HG02571 (cell line): ENCODE results near the gene PHF11.

Source experiments
- ATAC-seq: cut with Tn5 transposase; IDR thresholded peaks from one replicate; pipeline ENCODE4 v1.9.1; 2021; ENCODE audit warnings: mild to moderate bottlenecking, moderate library complexity; ENCODE audit not compliant: unreplicated experiment

PHF11 gene

DNA sequence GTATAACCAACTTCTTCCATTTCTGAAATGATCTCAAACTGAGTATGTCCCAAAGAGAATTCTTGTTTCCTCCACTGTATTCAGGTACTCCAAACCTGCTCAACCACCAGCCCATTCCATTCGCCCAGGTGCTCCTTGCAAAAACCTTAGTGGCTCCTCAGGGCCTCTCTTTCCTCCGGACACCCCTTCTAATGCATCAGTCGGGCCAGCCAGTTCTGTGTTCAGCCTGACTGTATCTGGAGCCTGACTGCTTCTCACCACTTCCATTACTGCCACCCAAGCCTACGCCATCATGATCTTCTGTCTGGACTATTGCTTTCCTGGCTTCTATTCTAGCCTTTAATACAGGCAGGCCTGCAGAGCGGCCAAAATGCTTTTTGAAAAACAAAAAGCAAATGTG lies 1.5 kb downstream of the PHF11 start:
- no peak for ATAC-seq

DNA sequence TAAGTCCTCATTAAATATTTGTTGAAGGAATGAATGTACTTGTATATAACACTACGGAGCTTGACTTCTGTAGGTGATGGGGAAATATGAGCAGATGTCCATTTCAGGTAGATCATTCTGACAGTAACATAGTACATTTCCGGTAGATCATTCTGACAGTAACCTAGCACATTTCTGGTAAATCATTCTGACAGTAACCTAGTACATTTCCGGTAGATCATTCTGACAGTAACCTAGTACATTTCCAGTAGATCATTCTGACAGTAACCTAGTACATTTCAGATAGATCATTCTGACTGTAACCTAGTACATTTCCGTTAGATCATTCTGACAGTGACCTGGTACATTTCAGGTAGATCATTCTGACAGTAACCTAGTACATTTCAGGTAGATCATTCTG lies 2.5 kb downstream of the PHF11 start:
- no peak for ATAC-seq

DNA sequence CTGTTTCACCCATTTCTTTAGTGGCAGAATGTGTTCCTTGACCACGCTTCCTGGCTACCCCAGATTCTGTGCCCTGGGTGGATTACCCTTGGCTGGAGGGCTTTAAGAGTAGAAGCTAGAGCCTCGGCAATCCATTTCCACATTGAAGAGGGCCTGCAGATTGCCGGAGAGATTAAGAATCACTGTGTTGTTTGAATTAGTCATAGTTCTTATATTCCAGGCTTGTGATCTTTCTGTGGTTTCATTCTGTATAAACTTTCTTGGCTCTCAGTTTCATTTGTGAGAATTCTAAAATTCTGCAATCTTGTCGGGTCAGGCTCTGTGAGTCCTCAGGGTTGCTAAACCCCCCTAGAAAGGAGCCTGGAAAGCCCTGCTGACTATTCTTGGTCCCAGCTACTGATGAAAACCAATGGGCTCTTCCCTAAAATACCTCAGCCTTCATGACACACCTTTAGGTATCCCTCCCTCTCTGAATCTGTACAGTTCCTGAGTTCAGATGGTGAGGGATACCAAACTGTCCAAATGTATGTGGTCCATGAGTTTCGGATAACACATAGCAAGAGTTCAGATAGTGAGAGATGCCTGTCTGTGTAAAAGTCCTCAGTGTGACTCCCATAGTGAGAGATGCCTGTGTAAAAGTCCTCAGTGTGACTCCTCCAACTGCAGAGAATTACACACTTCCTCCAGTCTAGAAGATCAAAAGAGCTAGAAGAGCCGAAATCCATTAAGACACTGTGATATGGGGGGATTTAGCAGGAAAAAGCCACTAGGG lies 4.3 kb downstream of the PHF11 start:
- ATAC-seq = no peak

GRCh38 chr13:49502954-49503353 lies 7.2 kb downstream of the PHF11 start:
- ATAC-seq = no peak

- no peak for ATAC-seq
These were observed 8.2 kb downstream of the PHF11 start for GRCh38 chr13:49503951-49504350.

GRCh38 chr13:49512578-49512977 lies 16.8 kb downstream of the PHF11 start:
- ATAC-seq = no peak

- ATAC-seq = no peak
These were observed 20.7 kb downstream of the PHF11 start for GRCh38 chr13:49516467-49516866.

- ATAC-seq = no peak
These were observed 21.7 kb downstream of the PHF11 start for GRCh38 chr13:49517461-49517860.

- ATAC-seq = no peak
These were observed 25.5 kb downstream of the PHF11 start for GRCh38 chr13:49521224-49521623.

DNA sequence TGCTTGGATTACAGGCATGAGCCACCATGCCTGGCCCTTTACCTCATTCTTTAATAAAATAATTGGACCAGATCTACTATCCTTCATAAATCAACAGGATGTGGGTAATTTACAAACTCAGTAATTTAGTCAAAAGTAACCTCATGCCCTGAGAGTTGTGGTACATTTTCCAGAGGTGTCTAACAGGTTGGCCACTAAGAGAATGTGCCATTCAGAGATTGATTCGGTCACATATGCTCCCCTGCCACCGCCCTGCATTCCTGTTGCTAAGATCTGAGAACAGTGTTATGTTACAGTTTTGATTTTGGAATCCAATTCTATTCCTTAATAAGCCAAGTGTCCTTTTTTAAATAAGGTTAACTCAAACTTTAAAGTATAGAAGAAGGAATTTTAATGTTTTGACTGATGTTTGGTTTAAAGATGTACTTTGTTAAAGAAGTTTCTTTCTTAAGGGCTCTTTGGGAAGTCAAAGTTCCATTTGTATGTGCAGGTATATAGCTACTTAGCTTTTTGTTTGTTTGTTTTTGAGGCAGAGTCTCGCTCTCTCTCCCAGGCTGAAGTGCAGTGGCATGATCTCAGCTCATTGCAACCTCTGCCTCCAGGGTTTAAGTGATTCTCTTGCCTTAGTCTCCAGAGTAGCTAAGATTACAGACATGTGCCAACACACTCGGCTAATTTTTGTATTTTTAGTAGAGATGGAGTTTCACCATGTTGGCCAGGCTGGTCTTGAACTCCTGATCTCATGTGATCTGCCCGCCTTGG lies 29.2 kb downstream of the PHF11 start:
- no peak for ATAC-seq

DNA sequence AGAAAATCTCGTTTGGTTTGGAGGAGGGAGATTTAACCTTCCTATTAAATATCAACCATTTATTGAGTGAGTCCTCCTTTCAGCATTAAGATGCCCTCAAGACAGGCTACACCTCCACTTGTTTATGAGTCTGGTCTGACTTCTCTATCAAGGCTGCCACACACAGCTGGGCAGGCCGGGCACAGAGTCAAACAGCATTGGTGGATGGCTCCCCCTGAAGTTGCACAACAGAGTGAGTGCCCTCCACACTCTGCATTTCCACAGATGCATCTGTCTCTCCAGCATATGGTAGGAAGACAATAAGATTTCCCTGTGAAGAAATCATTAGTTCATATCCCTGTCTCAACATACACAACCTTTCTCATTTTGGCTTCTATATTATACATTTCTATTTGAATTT lies 31.4 kb downstream of the PHF11 start:
- ATAC-seq = no peak

- ATAC-seq = no peak
These were observed 32.4 kb downstream of the PHF11 start for GRCh38 chr13:49528161-49528560.

DNA sequence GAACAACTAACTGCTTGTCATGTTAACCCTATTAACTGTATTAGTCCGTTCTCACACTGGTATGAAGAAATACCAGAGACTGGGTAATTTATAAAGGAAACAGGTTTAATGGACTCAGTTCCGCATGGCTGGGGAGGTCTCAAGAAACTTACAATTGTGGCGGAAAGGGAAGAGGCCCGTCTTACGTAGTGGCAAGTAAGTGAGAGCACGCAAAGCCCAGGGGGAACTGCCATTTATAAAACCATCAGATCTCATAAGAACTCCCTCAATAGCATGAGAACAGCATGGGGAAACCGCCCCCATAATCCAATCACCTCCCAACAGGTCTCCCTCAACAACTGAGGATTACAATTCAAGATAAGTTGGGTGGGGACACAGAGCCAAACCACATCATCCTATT lies 34.7 kb downstream of the PHF11 start:
- no peak for ATAC-seq

DNA sequence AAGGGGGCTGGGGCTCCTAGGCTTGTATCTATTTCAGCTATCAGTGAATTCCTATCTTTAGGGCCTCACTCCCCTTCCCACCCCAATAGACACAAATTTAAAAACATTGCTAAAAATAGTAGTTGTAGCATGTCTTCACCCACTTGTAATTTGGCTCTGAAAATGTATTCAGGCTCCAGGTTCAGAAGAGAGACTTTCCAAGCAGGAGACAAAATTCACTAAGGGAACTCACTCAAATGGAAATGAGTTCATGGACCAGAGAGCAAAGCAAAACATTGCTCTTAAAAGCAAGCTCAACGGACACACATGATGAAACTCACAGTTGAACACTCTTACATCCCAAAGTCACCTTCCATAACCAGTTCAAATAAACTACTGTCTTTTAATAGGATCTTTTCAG lies 36.8 kb downstream of the PHF11 start:
- ATAC-seq = no peak

DNA sequence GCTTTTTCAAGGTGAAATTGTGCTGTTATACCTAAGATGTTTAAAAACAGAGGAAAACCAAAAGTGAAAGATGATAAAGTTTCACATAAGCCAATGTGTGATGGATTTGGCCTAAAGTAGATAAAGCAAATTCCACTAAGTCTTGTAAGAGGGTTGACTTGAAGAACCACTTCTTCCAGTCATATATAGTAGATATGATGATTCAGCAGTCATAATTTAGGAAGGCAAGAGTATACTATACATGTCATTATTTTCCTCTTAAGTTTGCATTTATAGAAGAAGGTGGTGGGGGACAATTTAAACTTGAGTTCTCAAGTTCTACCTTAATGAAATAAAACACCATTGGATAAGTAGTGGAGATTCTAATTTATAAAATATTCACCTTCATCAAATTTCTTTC lies 37.3 kb downstream of the PHF11 start:
- no peak for ATAC-seq

- ATAC-seq = no peak
These were observed 38.0 kb downstream of the PHF11 start for GRCh38 chr13:49533591-49534269.

GRCh38 chr13:49536144-49536873 lies 40.6 kb downstream of the PHF11 start:
- no peak for ATAC-seq

GRCh38 chr13:49538404-49538803 lies 42.7 kb downstream of the PHF11 start:
- no peak for ATAC-seq

DNA sequence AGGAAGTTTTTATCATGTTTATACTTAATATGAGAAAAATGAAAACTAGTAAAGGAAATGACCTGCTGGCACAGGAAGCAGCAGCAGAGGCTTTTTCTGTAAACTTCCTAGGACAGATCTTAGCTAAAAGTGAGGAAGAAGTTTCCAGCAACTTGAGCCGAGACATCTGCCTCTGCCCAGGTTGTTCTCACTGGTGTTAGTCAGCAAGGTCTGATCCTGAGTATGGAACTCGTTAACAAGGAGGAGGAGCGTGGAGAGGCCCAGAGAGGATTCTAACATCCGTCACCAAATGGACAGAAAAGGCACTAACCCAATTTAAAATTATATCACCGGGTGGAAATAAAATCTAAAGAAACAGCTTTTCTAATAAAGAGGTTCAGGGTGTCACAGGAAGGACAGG lies 43.6 kb downstream of the PHF11 start:
- no peak for ATAC-seq

DNA sequence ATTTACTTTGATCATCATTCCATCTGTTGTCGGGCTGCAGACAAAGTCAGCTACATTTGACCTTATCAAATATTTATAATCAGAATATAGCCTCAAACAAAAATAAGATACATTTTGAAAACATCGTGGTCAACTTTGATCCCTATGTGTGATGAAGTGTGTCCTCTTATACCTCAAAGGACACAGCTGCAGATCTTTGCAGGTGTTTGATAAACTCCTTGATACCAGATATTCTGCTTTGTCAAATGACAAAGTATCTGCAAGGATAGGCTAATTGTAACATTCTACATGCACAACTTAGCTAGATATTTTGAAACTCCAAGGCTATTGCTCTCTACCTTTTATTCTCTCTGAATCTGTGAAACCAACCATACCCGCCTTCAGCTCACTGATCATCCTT lies 44.0 kb downstream of the PHF11 start:
- no peak for ATAC-seq

GRCh38 chr13:49540552-49540951 lies 44.8 kb downstream of the PHF11 start:
- ATAC-seq = no peak
